Left colon (tissue), 2 donors: ENCODE measurements around the gene SHROOM4. TPM values are rescaled to one million over a fixed set of nuclear protein-coding genes. Genes with fewer than 3 reads are reported as not detected.

ENCODE experiments used
- ATAC-seq: fragments of 200-7000 bp; cut with Tn5 transposase; one replicate; pipeline ENCODE4 v1.9.1; 2020; ENCODE audit warnings: mild to moderate bottlenecking, moderate library complexity
- DNase-seq, 2 donors: peaks; one replicate each; pipeline ENCODE4 v3.0.0-alpha.2; 2020
- intact Hi-C, 2 donors: fragments of 100-400 bp; cut with DNase I in 1 of 2; cut with micrococcal nuclease in 1 of 2; formaldehyde crosslinking; loops; one replicate each; pipeline versions ENCODE4 v1.11.2 to v1.14.0; 2022; cut with DNase I, micrococcal nuclease
- long read RNA-seq: library from polyadenylated mRNA; unstranded; transcript quantifications from one replicate; pipeline ENCODE4 v2.0.0, GENCODE V29; 2021
- total RNA-seq, 2 donors: library from RNA; stranded (reverse); fragmentation: NEBNext Ultra II Directional; extraction: Animal tissue kit (Norgen Biotek cat#: 25700); gene quantifications; one replicate each; pipeline ENCODE4 v1.2.1, GENCODE V29; 2021
- donor health status: DM: no; HTN: no; CAD: no.
- donor health status: DM: yes; HTN: yes; CAD: no.

The SHROOM4 gene
- total RNA-seq, result 1 to 10 TPM; 3.2 to 3.8 TPM
- long read RNA-seq, result 0 reads

- intact Hi-C loops, result no loop called here
- DNase-seq, result peak; percentile 42 to 47
- ATAC-seq, result peak; percentile 88
These were observed at the start of gene SHROOM4 for GRCh38 chrX:50813843-50814661. TSS of gene SHROOM4 (minus strand) at chrX:50814194. CDS start at chrX:50814018, 176 bp downstream.

GRCh38 chrX:50863471-50863870, 49.5 kb upstream of the SHROOM4 start:
- DNase-seq (no peak), ATAC-seq (peak; percentile 63)
- intact Hi-C loops, result no loop called here

GRCh38 chrX:50860518-50860917, 46.5 kb upstream of the SHROOM4 start:
- DNase-seq (no peak), ATAC-seq (no peak)
- intact Hi-C loops, result no loop called here

GRCh38 chrX:50858548-50858947, 44.6 kb upstream of the SHROOM4 start:
- intact Hi-C loops, result no loop called here
- no peak for DNase-seq
- ATAC-seq, result no peak

- peak in 1 of 2 donors; percentile 6 for DNase-seq
- peak; percentile 56 for ATAC-seq
- intact Hi-C loops, result no loop called here
These were observed 39.4 kb upstream of the SHROOM4 start for GRCh38 chrX:50853399-50853798.

- DNase-seq, result no peak
- intact Hi-C loops, result no loop called here
- peak; percentile 54 for ATAC-seq
These were observed 38.5 kb upstream of the SHROOM4 start for GRCh38 chrX:50852524-50852923.

GRCh38 chrX:50842221-50842620, 28.2 kb upstream of the SHROOM4 start:
- intact Hi-C loops, result no loop called here
- DNase-seq (no peak), ATAC-seq (no peak)

GRCh38 chrX:50839730-50840129, 25.7 kb upstream of the SHROOM4 start:
- DNase-seq (no peak), ATAC-seq (no peak)
- intact Hi-C loops, result no loop called here

- DNase-seq (no peak), ATAC-seq (no peak)
- intact Hi-C loops, result no loop called here
These were observed 25.0 kb upstream of the SHROOM4 start for GRCh38 chrX:50838820-50839600.

GRCh38 chrX:50827996-50828395, 14.0 kb upstream of the SHROOM4 start:
- ATAC-seq (no peak), DNase-seq (no peak)
- intact Hi-C loops, result no loop called here

- DNase-seq (no peak), ATAC-seq (no peak)
- intact Hi-C loops, result no loop called here
These were observed 11.8 kb upstream of the SHROOM4 start for GRCh38 chrX:50825825-50826224.

GRCh38 chrX:50818986-50819385, 5.0 kb upstream of the SHROOM4 start:
- ATAC-seq (no peak), DNase-seq (no peak)
- intact Hi-C loops, result no loop called here

- no peak for ATAC-seq
- no peak for DNase-seq
- intact Hi-C loops, result no loop called here
These were observed 1.1 kb upstream of the SHROOM4 start for GRCh38 chrX:50815120-50815519.

GRCh38 chrX:50814701-50815100, 707 bp upstream of the SHROOM4 start:
- peak; percentile 49 for ATAC-seq
- intact Hi-C loops, result no loop called here
- peak in 1 of 2 donors; percentile 23 for DNase-seq

- intact Hi-C loops, result no loop called here
- ATAC-seq (peak; percentile 63), DNase-seq (peak; percentile 28 to 34)
These were observed 775 bp downstream of the SHROOM4 start for GRCh38 chrX:50812995-50813842.

GRCh38 chrX:50805276-50805675, 8.7 kb downstream of the SHROOM4 start:
- intact Hi-C loops, result no loop called here
- DNase-seq (no peak), ATAC-seq (no peak)

- intact Hi-C loops, result no loop called here
- DNase-seq (no peak), ATAC-seq (peak; percentile 60)
These were observed 12.9 kb downstream of the SHROOM4 start for GRCh38 chrX:50801135-50801534.

GRCh38 chrX:50799531-50799961, 14.4 kb downstream of the SHROOM4 start:
- DNase-seq (peak in 1 of 2 donors; percentile 6), ATAC-seq (peak; percentile 78)
- intact Hi-C loops, result no loop called here

- DNase-seq (no peak), ATAC-seq (peak; percentile 65)
- intact Hi-C loops, result no loop called here
These were observed 15.2 kb downstream of the SHROOM4 start for GRCh38 chrX:50798783-50799182.
